Measurements from ENCODE around the gene PARD3. TPM values are rescaled to one million over a fixed set of nuclear protein-coding genes. Genes with fewer than 3 reads are reported as not detected.

The PARD3 gene
- total and polyA plus RNA-seq, 10 of the 15 experiments (the other 5 are each of a cell fraction or from before 2014, with no cell fraction given): 2.6 to 43.1 (median 13.9) TPM

DNA sequence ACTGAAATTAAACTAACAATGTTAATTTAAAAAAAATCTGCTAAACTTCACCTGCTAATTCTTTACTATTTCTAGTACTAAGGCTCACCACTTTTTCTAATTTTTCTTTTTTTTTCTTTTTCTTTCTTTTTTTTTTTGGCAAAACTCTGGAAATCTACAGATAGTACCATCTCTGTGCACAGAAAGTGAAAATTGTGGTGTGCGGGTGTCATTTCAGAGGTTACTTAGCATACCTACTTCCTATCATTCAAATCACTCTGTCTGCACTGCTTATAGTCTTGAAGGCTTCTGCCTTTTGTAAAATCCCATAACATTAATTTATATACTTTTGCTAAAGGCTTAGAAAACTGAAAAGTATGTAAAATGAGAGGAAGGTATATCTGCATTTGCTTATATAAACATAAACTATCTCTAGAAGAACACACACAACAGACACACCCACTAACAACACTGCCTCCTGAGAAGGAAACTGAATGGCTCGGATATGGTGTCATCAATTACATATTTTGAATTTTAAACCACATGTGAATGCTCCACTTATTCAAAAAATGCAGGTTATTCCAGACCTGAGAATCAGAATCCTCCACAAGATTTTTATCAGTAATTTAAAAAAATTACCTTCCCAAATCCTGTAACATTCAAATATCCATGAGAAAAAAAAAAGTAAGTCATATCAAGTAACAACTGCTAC, 229.5 kb downstream of the PARD3 start:
- WGBS (ENCODE audit: insufficient coverage, insufficient replicate concordance, low lambda C conversion rate, missing lambda C conversion rate): 32% methylated on average over 2 of the region's 2 CpGs
- DNase-seq (ENCODE audit: low read depth, low spot score) (no peak), ATAC-seq (peak; percentile 87), FAIRE-seq (no peak)
- intact Hi-C loops (cut with micrococcal nuclease; ENCODE audit: unreplicated experiment) (no loop called here), in situ Hi-C loops (cut with MboI) (no loop called here)
- CTCF ChIA-PET: interaction anchor here (0.9 to 1.2 kb wide), 3 partner anchors 12 to 52 kb away, joined by 3 to 5 read pairs (median 4); no protein-coding TSS in a partner anchor
- H3K4me2 ChIP-seq (ENCODE audit: control insufficient read depth, insufficient read depth): no peak overlapping the region
- H2AFZ ChIP-seq (ENCODE audit: control insufficient read depth, low read depth, low read length): no peak overlapping the region
- no peaks in the 10 kb centered on the region for H3K4me1 ChIP-seq (ENCODE audit: control insufficient read depth, insufficient read depth, low read length)
- no TSS peak for BruUV-seq (replicated peaks)
- H3K9me3 ChIP-seq (replicated peaks; ENCODE audit: control insufficient read depth, insufficient read depth, low read length): no peaks in the 10 kb centered on the region
- H3K27ac ChIP-seq (ENCODE audit: control insufficient read depth, insufficient read depth): no peak overlapping the region
- no peaks in the 10 kb centered on the region for H3K79me2 ChIP-seq (ENCODE audit: control insufficient read depth, insufficient read depth, low read length)
- RAD21 ChIA-PET (ENCODE audit: unreplicated experiment): interaction anchor here (0.6 to 0.9 kb wide), 4 partner anchors 8 to 61 kb away, joined by 3 to 4 read pairs (median 3); no protein-coding TSS in a partner anchor
- POLR2A ChIA-PET: no interaction called here
- SMC1A ChIA-PET (ENCODE audit: uncharacterized antibody, unreplicated experiment): interaction anchor here (0.8 to 1.2 kb wide), 6 partner anchors 10 to 63 kb away, joined by 3 to 5 read pairs (median 3); no protein-coding TSS in a partner anchor
- TF ChIP-seq DPF2 (IDR thresholded peaks at IDR 0.05): no peak
- no peak for TF ChIP-seq SREBF1 (IDR thresholded peaks at IDR 0.05; ENCODE audit: low read length)
- TF ChIP-seq ZNF384 (IDR thresholded peaks at IDR 0.05; ENCODE audit: borderline replicate concordance, low read depth, low read length): peak; percentile 65; the same call in 1 of the 2 replicates
- TF ChIP-seq ZNF217 (IDR thresholded peaks at IDR 0.05): 0 out of 2 replicates have a peak, but pooled peaks have one; percentile 30
- TF ChIP-seq PKNOX1 (IDR thresholded peaks at IDR 0.05): 0 out of 2 replicates have a peak, but pooled peaks have one; percentile 15
- TF ChIP-seq YY1 (IDR thresholded peaks at IDR 0.05; ENCODE audit: low read depth, low read length): no peak
- TF ChIP-seq IKZF2 (IDR thresholded peaks at IDR 0.05): peak; percentile 33 to 42; a peak in 3 of 4 replicates
- TF ChIP-seq, protein P1, sequence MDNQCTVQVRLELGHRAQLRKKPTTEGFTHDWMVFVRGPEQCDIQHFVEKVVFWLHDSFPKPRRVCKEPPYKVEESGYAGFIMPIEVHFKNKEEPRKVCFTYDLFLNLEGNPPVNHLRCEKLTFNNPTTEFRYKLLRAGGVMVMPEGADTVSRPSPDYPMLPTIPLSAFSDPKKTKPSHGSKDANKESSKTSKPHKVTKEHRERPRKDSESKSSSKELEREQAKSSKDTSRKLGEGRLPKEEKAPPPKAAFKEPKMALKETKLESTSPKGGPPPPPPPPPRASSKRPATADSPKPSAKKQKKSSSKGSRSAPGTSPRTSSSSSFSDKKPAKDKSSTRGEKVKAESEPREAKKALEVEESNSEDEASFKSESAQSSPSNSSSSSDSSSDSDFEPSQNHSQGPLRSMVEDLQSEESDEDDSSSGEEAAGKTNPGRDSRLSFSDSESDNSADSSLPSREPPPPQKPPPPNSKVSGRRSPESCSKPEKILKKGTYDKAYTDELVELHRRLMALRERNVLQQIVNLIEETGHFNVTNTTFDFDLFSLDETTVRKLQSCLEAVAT (IDR thresholded peaks at IDR 0.05): 0 out of 2 replicates have a peak, but pooled peaks have one; percentile 56
- 0 out of 2 replicates have a peak, but pooled peaks have one; percentile 30 for TF ChIP-seq NBN (IDR thresholded peaks at IDR 0.05)
- 0 out of 4 replicates have a peak, but pooled peaks of 1 of the 2 experiments have one; percentile 17 for TF ChIP-seq EP300 (IDR thresholded peaks at IDR 0.05; ENCODE audit: borderline replicate concordance in 1 of 2, control insufficient read depth in 1 of 2, low read depth in 2 of 2, low read length in 2 of 2)
- H3K4me3 ChIP-seq: no peak overlapping the region
- no peaks in the 10 kb centered on the region for H4K20me1 ChIP-seq (ENCODE audit: control insufficient read depth, insufficient read depth)
- no peaks in the 10 kb centered on the region for H3K27me3 ChIP-seq (replicated peaks in 1 of 2; ENCODE audit: control insufficient read depth in 2 of 2, insufficient read depth in 2 of 2, low read length in 1 of 2)
- no peaks in the 10 kb centered on the region for H3K36me3 ChIP-seq (ENCODE audit: control insufficient read depth in 2 of 2, insufficient read depth in 2 of 2, low read length in 1 of 2)
- no peak overlapping the region for H3K9ac ChIP-seq (ENCODE audit: control insufficient read depth, insufficient read depth, low read length)

Data from GM12878 (cell line).